GM18507 (cell line): ENCODE data around the gene MTM1.

ENCODE experiments used
- DNase-seq: peaks from one replicate; pipeline ENCODE4 v3.0.0; 2011; ENCODE audit warnings: low read depth; ENCODE audit not compliant: insufficient read length; ENCODE audit errors: extremely low spot score
- FAIRE-seq: peaks from 2 replicates; lab custom pipeline; 2011; peaks lifted over from hg19 to GRCh38; lab: Jason Lieb, UNC

Gene MTM1

GRCh38 chrX:150644422-150644821 lies 76.0 kb downstream of the MTM1 start:
- no peak for DNase-seq
- FAIRE-seq: no peak

GRCh38 chrX:150647331-150647730 lies 78.9 kb downstream of the MTM1 start:
- no peak for DNase-seq
- FAIRE-seq: peak; percentile 41

- DNase-seq (no peak), FAIRE-seq (no peak)
These were observed 80.0 kb downstream of the MTM1 start for GRCh38 chrX:150648296-150648940.

- DNase-seq (no peak), FAIRE-seq (no peak)
These were observed 80.9 kb downstream of the MTM1 start for GRCh38 chrX:150649096-150649870.

GRCh38 chrX:150651906-150652305 lies 83.5 kb downstream of the MTM1 start:
- DNase-seq: no peak
- no peak for FAIRE-seq

- no peak for DNase-seq
- no peak for FAIRE-seq
These were observed 87.4 kb downstream of the MTM1 start for GRCh38 chrX:150655788-150656187.

GRCh38 chrX:150663073-150663472 lies 94.7 kb downstream of the MTM1 start:
- no peak for FAIRE-seq
- DNase-seq: no peak

- DNase-seq (no peak), FAIRE-seq (no peak)
These were observed 95.9 kb downstream of the MTM1 start for GRCh38 chrX:150664290-150664689.

GRCh38 chrX:150676221-150676620 lies 107.8 kb downstream of the MTM1 start:
- DNase-seq (no peak), FAIRE-seq (no peak)

GRCh38 chrX:150680974-150681373 lies 112.6 kb downstream of the MTM1 start:
- DNase-seq (no peak), FAIRE-seq (no peak)

GRCh38 chrX:150683112-150683511 lies 114.7 kb downstream of the MTM1 start:
- DNase-seq (no peak), FAIRE-seq (no peak)

GRCh38 chrX:150683536-150684146 lies 115.2 kb downstream of the MTM1 start:
- FAIRE-seq (peak; percentile 12), DNase-seq (no peak)

GRCh38 chrX:150688911-150689451 lies 120.6 kb downstream of the MTM1 start:
- FAIRE-seq (no peak), DNase-seq (no peak)

GRCh38 chrX:150690126-150690525 lies 121.7 kb downstream of the MTM1 start:
- DNase-seq: no peak

GRCh38 chrX:150692296-150692695 lies 123.9 kb downstream of the MTM1 start:
- FAIRE-seq: peak; percentile 36
- DNase-seq: no peak

More at GRCh38 chrX:150690126-150690525, 121.7 kb downstream of the MTM1 start:
- no peak for FAIRE-seq

- no peak for FAIRE-seq
- DNase-seq: peak; percentile 28
These were observed 124.7 kb downstream of the MTM1 start, which contains the start of gene MTMR1 for GRCh38 chrX:150692831-150693724. Gene MTMR1 (plus strand): TSS chrX:150693396. CDS start chrX:150693531, 135 bp downstream.

- DNase-seq: peak; percentile 76
- FAIRE-seq: peak; percentile 92
These were observed 125.5 kb downstream of the MTM1 start for GRCh38 chrX:150693725-150694574.

GRCh38 chrX:150694738-150695410 lies 126.5 kb downstream of the MTM1 start:
- no peak for DNase-seq
- peak; percentile 82 for FAIRE-seq
